Uterus (tissue), 4 donors: ENCODE data around the gene NFIC. TPM values are rescaled to one million over a fixed set of nuclear protein-coding genes. Genes with fewer than 3 reads are reported as not detected.
"Not testable (repeated sequence)": the region's sequence is repeated elsewhere in the genome, so short reads cannot be mapped to it uniquely, and the experiment has no call there.

ENCODE experiments used
- DNase-seq, 2 donors: peaks; one replicate each; pipeline ENCODE4 v3.0.0-alpha.2; 2019 to 2020
- H3K27ac ChIP-seq, 2 donors: fragments of 200-600 bp; sonication (generic); 1 replicate in 1 of 2; 2 replicates in 1 of 2; pipeline ENCODE4 v1.5.1; 2016 to 2018
- H3K27me3 ChIP-seq, 2 donors: fragments of 200-600 bp; sonication (generic); one replicate each; pipeline ENCODE4 v1.5.1; 2018 to 2019; ENCODE audit warnings: control low read depth in 1 of 2
- H3K36me3 ChIP-seq, 2 donors: fragments of 200-600 bp; sonication (generic); one replicate each; pipeline ENCODE4 v1.5.1; 2019; ENCODE audit warnings: control low read depth in 1 of 2
- H3K4me1 ChIP-seq, 2 donors: fragments of 200-600 bp; sonication (generic); one replicate each; pipeline ENCODE4 v1.5.1; 2018 to 2019; ENCODE audit warnings: control low read depth in 1 of 2
- H3K4me3 ChIP-seq, 2 donors: fragments of 200-600 bp; sonication (generic); 1 replicate in 1 of 2; 2 replicates in 1 of 2; pipeline ENCODE4 v1.5.1; 2018 to 2019; ENCODE audit warnings: mild to moderate bottlenecking in 1 of 2
- H3K9me3 ChIP-seq, 2 donors: fragments of 200-600 bp; sonication (generic); one replicate each; pipeline ENCODE4 v1.5.1; 2019; ENCODE audit warnings: control low read depth in 1 of 2
- POLR2A ChIP-seq, 2 donors: fragments of 450-650 bp; IDR thresholded peaks; one replicate each; pipeline ENCODE4 v1.6.1; 2016; ENCODE audit warnings: antibody characterized with exemption in 2 of 2, mild to moderate bottlenecking in 1 of 2, moderate library complexity in 1 of 2
- intact Hi-C: fragments of 100-400 bp; cut with DNase I; formaldehyde crosslinking; loops from one replicate; pipeline ENCODE4 v1.15.1; 2023; ENCODE audit warnings: low total_unique reads
- total RNA-seq, 4 donors: library from RNA; depleted of rRNA in 3 of 4; stranded (reverse); fragments of >200 nt in 3 of 4; gene quantifications; one replicate each; pipeline versions ENCODE4 v1.1.0 to v1.2.4, GENCODE V29; 2014 to 2023
- TF ChIP-seq, protein P1 (sequence below), 4 experiments: fragments of 200-600 bp in 2 of 4; fragments of 450-650 bp in 2 of 4; sonication (generic) in 2 of 4; IDR thresholded peaks; one replicate each; pipeline ENCODE4 v1.5.1; 2016 to 2019; ENCODE audit warnings: antibody characterized with exemption in 4 of 4, mild to moderate bottlenecking in 2 of 4, moderate library complexity in 1 of 4
- donor health status: DM: yes; HTN: yes; CAD: no.

NFIC gene
- total RNA-seq, 4 donors from 2014 or later = 18.5 to 361 (median 82.9) TPM

GRCh38 chr19:3503036-3503572 lies 136.7 kb downstream of the NFIC start:
- H3K4me1 ChIP-seq = peaks cover 0 to 10% of the 10 kb centered on the region in 2 donors
- intact Hi-C loops = no loop called here
- no peak overlapping the region for H3K4me3 ChIP-seq

DNA sequence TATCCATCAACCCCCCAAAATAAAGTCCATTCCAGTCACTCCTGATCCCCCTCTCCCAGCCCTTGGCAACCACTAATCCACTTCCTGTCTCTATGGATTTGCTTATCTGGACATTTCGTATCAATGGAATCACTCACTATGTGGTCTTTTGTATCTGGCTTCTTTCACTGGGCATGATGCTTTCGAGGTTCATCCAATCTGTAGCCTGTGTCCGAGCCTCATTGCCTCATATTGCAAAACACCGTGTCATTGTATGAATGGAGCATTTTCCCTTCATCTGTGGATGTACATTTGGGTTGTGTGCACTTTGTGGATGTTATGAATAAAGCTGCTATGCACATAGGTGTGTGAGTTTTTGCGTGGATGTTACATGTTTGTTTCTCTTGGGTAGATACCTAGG lies 138.4 kb downstream of the NFIC start:
- Histone ChIP-seq H3K36me3 (no peaks in the 10 kb centered on the region), H3K4me3 (no peak overlapping the region), H3K27me3 (no peaks in the 10 kb centered on the region), H3K9me3 (no peaks in the 10 kb centered on the region), H3K4me1 (peaks cover 0 to 5% of the 10 kb centered on the region in 2 donors), H3K27ac (no peak overlapping the region)
- DNase-seq = no peak
- TF ChIP-seq, protein P1, sequence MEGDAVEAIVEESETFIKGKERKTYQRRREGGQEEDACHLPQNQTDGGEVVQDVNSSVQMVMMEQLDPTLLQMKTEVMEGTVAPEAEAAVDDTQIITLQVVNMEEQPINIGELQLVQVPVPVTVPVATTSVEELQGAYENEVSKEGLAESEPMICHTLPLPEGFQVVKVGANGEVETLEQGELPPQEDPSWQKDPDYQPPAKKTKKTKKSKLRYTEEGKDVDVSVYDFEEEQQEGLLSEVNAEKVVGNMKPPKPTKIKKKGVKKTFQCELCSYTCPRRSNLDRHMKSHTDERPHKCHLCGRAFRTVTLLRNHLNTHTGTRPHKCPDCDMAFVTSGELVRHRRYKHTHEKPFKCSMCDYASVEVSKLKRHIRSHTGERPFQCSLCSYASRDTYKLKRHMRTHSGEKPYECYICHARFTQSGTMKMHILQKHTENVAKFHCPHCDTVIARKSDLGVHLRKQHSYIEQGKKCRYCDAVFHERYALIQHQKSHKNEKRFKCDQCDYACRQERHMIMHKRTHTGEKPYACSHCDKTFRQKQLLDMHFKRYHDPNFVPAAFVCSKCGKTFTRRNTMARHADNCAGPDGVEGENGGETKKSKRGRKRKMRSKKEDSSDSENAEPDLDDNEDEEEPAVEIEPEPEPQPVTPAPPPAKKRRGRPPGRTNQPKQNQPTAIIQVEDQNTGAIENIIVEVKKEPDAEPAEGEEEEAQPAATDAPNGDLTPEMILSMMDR (IDR thresholded peaks at IDR 0.05) = no peak
- no peak for TF ChIP-seq POLR2A (IDR thresholded peaks at IDR 0.05)
- intact Hi-C loops = no loop called here

More at GRCh38 chr19:3503036-3503572, 136.7 kb downstream of the NFIC start:
- no peaks in the 10 kb centered on the region for H3K9me3 ChIP-seq
- H3K27ac ChIP-seq = no peak overlapping the region
- DNase-seq = no peak
- H3K36me3 ChIP-seq = no peaks in the 10 kb centered on the region
- TF ChIP-seq POLR2A (IDR thresholded peaks at IDR 0.05) = no peak
- H3K27me3 ChIP-seq = no peaks in the 10 kb centered on the region

GRCh38 chr19:3505598-3506383 lies 139.4 kb downstream of the NFIC start, which contains the start of gene FZR1:
Gene FZR1, plus strand, starts transcription at chr19:3506311. Its CDS starts 16,679 bp downstream, at chr19:3522990.
- H3K27me3 ChIP-seq = no peaks in the 10 kb centered on the region
- peak within 1 kb of the TSS; percentile 56 to 100 for H3K4me3 ChIP-seq
- DNase-seq = peak; percentile 98 to 99
- TF ChIP-seq, protein P1 (IDR thresholded peaks at IDR 0.05) = peak in 1 of 4 experiments; percentile 42
- TF ChIP-seq POLR2A (IDR thresholded peaks at IDR 0.05) = peak; percentile 62 to 84
- no peaks in the 10 kb centered on the region for H3K9me3 ChIP-seq
- intact Hi-C loops = no loop called here
- no peaks in the 10 kb centered on the region for H3K36me3 ChIP-seq
- peaks cover 0 to 3% of the 10 kb centered on the region in 2 donors for H3K4me1 ChIP-seq
- H3K27ac ChIP-seq = peak within 1 kb of the TSS; percentile 79 to 90

- no peaks in the 10 kb centered on the region for H3K27me3 ChIP-seq
- DNase-seq = peak in 1 of 2 donors; percentile 54
- H3K4me1 ChIP-seq = peaks cover 0 to 3% of the 10 kb centered on the region in 2 donors
- H3K9me3 ChIP-seq = no peaks in the 10 kb centered on the region
- no peak for TF ChIP-seq POLR2A (IDR thresholded peaks at IDR 0.05)
- intact Hi-C loops = no loop called here
- peak overlapping the region; percentile 79 to 90 for H3K27ac ChIP-seq
- no peaks in the 10 kb centered on the region for H3K36me3 ChIP-seq
- peak overlapping the region; percentile 56 to 100 for H3K4me3 ChIP-seq
Measured at GRCh38 chr19:3506384-3507340, 140.3 kb downstream of the NFIC start.

GRCh38 chr19:3507371-3508120 lies 141.2 kb downstream of the NFIC start:
- peak overlapping the region; percentile 79 to 90 for H3K27ac ChIP-seq
- intact Hi-C loops = no loop called here
- H3K4me1 ChIP-seq = peaks cover 0 to 3% of the 10 kb centered on the region in 2 donors
- H3K9me3 ChIP-seq = no peaks in the 10 kb centered on the region
- H3K36me3 ChIP-seq = no peaks in the 10 kb centered on the region
- peak in 1 of 2 donors; percentile 53 for DNase-seq
- H3K27me3 ChIP-seq = no peaks in the 10 kb centered on the region
- TF ChIP-seq POLR2A (IDR thresholded peaks at IDR 0.05) = peak in 1 of 2 donors; percentile 6
- TF ChIP-seq, protein P1 (IDR thresholded peaks at IDR 0.05) = no peak
- peak overlapping the region; percentile 56 to 100 for H3K4me3 ChIP-seq

GRCh38 chr19:3508121-3508661 lies 141.8 kb downstream of the NFIC start:
- DNase-seq, H3K4me3 ChIP-seq, H3K4me1 ChIP-seq, intact Hi-C loops, H3K36me3 ChIP-seq, H3K27ac ChIP-seq, H3K9me3 ChIP-seq, H3K27me3 ChIP-seq: not testable (repeated sequence)
